ENCODE results near the gene BMS1.
"Not testable (repeated sequence)": the region's sequence is repeated elsewhere in the genome, so short reads cannot be mapped to it uniquely, and the experiment has no call there.

Gene BMS1, protein sequence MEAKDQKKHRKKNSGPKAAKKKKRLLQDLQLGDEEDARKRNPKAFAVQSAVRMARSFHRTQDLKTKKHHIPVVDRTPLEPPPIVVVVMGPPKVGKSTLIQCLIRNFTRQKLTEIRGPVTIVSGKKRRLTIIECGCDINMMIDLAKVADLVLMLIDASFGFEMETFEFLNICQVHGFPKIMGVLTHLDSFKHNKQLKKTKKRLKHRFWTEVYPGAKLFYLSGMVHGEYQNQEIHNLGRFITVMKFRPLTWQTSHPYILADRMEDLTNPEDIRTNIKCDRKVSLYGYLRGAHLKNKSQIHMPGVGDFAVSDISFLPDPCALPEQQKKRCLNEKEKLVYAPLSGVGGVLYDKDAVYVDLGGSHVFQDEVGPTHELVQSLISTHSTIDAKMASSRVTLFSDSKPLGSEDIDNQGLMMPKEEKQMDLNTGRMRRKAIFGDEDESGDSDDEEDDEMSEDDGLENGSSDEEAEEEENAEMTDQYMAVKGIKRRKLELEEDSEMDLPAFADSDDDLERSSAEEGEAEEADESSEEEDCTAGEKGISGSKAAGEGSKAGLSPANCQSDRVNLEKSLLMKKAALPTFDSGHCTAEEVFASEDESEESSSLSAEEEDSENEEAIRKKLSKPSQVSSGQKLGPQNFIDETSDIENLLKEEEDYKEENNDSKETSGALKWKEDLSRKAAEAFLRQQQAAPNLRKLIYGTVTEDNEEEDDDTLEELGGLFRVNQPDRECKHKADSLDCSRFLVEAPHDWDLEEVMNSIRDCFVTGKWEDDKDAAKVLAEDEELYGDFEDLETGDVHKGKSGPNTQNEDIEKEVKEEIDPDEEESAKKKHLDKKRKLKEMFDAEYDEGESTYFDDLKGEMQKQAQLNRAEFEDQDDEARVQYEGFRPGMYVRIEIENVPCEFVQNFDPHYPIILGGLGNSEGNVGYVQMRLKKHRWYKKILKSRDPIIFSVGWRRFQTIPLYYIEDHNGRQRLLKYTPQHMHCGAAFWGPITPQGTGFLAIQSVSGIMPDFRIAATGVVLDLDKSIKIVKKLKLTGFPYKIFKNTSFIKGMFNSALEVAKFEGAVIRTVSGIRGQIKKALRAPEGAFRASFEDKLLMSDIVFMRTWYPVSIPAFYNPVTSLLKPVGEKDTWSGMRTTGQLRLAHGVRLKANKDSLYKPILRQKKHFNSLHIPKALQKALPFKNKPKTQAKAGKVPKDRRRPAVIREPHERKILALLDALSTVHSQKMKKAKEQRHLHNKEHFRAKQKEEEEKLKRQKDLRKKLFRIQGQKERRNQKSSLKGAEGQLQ

DNA sequence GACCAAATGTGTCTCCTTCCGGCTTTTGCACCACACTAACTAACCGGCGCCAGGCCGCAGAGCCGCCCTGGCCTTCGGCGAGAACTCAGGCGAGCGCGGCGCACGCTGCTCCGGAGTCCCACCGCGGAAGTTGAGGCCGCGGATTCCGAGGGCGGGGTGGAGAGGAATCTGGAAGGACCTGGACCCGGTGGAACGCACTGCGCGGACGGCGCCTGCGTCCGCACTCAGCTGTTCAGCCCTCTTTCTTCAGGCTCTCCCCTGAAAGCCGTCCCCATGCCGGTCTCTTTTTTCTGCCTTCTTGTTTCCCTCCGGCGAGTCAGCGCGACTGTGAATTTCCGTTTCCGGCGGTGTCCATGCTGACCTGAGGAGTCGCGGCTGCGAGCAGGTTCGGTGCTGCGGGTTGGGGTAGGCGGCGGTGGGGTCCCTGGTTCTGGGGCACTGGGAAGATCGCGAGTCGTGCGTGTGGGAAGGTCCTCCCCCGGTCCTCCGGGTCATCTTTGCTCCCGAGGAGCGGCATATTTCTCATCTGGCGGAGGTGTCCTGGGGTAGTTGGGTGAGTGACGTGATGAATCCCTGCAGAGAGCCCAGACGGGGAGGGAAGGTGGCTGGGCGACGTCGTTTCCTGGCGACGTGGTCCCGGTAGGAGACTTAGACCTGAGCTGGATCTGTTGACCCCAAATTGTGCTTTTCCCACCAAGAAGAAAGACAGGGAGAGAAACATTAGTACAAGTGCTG, at the start of gene BMS1:
Gene BMS1 (plus strand): TSS at position 350 of the 735 bp plus-strand sequence. CDS start 1,600 bp downstream, outside the sequence.
- peak; percentile 87 to 92 for DNase-seq

DNA sequence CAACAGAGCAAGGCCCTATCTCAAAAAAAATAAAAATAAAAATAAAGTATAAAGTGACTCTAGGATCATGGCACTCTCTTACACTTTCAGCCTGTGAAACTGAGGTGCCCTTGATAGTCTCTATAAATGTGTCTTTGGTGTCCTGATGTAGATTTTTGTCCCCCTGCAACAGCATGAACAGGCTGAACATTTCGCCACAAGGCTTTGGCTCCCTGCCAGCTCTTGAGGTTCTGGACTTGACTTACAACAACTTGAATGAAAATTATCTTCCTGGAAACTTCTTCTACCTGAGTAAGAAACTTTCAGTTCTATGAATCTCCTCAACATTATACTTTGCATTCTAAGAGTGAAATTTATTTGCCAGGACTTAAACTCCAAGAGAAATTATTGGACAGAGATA, 48.1 kb upstream of the BMS1 start:
- DNase-seq: no peak

DNA sequence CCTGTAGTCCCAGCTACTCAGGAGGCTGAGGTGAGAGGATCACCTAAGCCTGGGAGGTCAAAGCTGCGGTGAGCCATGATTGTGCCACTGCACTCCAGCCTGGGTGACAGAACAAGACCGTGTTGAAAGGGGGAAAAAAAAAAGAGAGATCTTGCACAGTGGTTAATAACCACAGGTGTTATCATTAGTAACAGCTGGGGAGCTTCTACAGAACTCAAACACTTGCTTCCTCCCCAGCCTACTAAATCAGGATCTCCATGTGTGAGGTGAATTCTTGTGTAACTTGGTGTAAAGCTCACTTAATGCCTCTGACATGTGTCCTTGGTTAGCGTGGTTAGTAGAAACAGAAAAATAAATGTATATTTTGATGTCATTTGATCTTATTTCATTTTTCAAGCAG, 43.9 kb upstream of the BMS1 start:
- no peak for DNase-seq

DNA sequence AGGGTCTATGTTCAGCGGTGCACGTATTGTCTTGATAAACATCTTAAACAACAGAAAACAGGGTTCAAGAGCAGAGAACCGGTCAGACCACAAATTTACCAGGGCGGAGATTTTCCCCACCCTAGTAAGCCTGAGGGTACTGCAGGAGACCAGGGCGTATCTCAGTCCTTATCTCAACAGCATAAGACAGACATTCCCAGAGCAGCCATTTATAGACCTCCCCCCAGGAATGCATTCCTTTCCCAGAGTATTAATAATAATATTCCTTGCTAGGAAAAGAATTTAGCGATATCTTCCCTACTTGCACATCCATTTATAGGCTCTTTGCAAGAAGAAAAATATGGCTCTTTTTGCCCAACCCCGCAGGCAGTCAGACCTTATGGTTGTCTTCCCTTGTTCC, 41.1 kb upstream of the BMS1 start:
- DNase-seq: not testable (repeated sequence)

DNA sequence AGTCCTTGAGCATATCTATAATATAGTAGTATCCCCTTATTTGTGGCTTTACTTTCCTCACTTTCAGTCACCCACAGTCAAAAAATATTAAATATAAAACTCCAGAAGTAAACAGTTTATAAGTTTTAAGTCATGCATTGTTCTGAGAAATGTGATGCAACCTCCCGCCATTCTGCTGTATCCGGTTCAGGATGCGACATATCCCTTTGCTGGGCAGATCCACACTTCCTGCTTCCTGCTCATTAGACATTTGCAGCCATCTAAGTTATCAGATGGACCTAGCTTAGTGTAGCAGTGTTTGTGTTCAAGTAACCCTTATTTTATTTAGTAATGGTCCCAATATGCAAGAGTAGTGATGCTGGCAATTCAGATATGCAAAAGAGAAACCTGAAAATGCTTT, 38.9 kb upstream of the BMS1 start:
- DNase-seq: no peak

DNA sequence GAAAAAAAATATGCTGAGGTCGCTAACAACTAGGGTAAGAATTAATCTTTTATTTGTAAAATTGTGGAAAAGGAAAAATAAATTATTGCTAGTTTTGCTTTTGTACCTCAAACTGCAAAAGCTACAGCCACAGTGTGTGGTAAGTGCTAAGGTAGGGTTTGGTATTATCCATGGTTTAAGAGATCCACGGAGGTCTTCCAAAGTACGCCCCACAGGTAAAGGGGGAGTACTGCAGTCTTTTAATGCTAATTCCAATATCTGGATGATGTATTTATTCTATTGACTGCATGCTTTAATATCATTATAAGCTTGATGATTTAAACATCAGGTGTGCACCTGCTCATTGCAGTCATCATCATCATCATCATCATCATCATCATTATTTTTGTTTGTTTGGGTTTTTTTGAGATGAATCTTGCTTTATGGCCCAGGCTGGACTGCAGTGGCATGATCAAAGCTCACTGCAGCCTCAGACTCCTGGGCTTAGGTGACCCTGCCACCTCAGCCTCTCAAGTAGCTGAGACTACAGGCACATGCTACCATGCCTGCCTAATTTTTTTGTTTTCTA, 38.4 kb upstream of the BMS1 start:
- DNase-seq: no peak

DNA sequence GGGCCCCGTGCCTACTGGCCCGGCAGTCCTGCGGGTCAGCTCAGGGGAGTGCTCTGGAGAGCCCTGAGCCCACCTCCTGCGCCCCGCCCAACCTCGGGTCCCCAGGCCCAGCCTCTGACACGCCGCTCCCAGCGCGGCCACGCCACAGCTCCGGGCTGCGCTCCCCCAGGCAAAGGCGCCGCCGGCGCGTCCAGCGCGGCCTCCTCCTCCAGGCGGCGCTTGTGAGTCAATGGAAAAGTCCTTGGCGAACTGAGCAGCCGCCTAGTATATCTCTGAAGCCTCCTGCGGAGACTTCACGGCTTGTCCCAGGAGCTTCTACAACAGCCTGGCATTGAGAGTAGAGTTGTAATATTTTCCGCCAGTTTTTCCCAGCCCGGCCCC, 29.5 kb upstream of the BMS1 start:
- peak; percentile 83 to 86 for DNase-seq

DNA sequence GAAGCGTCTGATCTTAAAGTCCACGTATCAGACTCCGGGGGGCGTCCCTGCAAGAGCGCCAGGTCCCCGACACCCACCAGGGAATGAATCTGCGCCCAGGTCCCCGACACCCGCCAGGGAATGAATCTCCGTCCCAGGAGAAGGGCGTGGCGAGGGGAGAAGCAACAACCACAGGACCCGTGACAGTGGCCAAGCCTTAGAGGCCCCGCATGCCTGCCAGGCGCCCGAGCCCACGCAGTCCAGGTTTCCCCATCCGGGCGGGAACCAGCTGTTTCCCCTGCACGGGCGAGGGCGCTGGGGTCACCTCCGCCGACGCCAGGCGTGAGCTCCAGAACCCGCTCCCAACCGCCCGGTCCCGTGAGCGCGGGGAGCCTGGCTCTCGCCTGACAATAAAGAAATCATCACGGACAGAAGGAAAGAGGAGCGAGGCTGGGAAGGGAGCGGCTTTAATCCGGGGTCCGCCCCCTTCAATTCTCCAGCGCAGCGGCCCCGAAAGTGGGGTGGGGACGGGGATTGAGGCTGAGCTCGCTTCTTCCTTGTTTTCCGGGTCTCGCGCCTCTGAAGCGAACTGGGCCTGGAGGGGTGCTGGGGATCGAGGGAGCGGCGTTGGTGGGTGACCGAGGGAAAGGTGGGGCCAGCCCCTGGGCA, 29.0 kb upstream of the BMS1 start:
- peak; percentile 11 to 19 for DNase-seq

DNA sequence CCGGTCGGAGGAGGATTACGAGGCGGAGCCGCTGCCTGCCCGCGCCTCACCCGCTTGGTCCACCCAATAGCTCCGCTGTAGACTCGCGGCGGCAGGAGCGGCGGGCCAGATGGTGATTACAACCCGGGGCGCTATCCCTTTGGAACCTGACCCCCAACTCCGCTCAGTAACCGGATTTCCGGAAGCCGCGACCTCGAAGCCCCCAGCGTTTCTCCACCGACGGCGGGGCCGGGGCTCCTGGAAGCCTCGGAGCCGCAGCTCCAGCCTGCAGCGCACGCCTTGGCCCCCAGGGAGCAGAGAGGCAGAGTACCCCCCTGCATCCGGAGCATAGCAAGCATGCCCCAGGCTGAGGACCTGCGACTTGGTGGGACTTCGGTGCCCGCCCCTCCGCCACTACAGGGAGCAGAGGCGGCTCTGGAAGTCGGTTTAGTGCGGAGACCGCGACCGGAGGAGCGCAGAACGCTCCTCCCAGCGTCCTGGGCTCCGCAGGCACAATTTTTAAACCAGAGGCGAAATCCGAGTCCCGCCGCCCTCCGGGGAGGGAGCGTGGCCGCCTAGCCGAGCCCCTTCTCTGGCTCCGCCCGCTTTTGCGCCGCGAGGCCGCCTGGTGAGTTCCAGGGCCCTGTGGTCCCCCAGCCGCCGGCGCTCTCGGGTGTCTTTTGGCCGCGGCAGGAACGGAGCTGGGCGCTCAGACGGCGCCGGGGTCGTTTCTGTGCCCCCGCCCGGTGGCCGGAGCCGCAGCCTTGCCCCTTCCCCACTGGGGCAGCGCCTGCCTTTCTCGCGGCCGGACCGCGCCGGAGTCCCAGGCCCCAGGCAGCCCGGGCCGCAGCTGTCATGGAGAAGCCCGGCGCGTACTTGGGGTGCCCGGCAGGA, 28.2 kb upstream of the BMS1 start:
- DNase-seq: peak; percentile 21 to 23

DNA sequence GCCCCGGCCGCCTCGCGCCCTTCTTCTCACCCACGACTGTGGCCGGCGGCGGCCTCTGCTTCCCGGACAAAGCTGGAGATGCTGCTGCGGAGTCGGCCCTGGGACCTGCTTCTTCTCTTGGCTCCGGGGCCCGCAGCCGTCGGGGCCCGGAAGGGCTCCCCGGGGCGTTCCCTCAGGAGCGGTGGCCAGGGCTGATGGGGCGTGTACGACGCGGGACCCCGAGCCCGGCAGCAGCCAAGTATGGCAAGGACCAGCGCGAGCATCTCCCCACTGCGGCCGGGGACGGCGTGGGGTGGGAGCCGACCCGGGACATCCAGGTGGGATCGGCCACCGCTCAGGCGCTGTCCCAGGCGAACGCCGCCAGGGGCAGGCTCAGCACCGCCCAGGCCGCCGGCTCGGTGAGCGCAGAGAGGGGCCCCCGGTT, 27.6 kb upstream of the BMS1 start:
- no peak for DNase-seq

DNA sequence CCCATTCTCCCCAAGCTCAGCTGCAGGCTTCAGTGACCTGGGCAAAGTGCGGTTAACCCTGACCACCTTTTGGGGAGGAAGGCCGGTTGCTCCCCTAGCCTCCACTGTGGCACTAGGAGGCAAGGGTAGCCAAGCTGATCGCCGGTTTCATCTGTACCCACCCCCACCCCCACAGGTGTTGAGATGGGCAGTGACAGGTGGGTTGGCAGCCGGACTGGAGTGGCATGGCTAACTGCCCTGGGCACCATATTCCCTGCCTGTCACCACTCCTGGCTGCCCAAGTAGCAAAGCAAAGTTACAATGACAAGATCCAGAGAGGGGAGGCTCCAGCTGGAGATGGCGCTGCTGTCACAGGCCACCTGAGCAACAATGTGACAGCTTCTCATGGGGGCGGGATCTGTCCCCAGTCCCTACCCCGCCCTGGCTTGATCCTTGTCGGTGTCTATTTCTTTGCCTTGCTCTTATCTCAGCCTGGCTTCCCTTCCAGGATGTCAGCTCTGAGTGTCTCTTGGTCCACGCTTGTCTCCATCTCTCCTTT, 27.0 kb upstream of the BMS1 start:
- no peak for DNase-seq

DNA sequence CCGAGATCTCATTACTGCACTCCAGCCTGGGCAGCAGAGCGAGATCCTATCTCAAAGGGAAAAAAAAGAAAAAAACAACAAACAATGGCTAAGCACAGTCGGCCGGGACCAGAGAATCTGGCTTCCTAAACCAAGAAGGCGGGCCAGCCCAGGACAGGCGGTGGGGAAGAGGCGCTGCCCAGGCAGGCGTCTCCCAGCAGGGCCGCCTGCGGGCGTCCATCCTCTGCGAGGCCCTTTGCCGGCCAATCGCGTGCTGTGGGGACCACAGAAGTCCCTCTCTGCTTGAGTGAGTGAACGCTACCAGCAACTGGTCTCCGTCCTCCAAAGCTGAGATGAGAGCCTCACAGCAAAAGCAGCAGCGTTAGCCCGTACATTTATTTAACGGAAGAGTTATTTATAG, 14.7 kb upstream of the BMS1 start:
- DNase-seq: no peak

DNA sequence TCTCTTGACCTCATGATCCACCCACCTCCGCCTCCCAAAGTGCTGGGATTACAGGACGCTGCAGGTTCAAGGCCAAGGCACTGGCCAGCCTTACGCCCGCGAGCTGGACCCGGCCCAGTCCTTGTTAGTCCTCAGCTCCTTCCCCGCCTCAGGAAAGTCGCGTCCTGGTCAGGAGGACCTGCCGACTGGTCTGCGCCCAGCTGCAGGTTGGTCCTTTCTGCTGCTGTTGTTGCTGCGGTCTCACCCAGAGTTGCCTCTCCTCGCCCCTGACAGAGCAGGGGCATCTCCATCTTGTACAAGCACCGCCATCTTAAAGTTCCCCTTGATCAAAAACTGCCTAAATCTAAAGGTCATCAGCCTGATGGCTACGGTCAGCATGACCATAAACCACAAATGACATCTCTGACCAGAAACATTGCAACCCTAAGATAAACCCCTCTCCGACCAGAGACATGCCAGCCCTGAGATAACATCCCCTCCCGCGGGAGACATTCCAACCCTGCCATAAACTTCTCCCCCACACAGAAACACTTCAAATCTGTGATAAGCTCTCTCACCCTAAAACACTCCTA, 13.9 kb upstream of the BMS1 start:
- no peak for DNase-seq

DNA sequence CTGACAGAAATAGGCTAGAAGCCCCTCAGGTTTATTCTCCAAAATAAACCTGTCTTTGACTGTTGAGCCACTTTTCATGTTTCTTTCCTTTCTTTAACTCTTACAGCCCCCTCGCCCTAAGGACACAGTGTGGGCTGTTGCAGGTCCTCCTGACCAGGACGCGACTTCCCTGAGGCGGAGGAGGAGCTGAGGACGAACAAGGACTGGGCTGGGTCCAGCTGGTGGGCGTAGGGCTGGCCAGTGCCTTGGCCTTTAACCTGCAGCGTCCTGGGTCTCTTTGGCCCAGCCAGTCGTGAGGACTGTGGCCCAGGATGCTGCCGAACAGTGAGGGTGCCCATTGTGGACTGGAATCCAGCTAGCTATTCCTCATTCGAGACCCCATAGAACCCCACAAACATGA, 13.4 kb upstream of the BMS1 start:
- no peak for DNase-seq

DNA sequence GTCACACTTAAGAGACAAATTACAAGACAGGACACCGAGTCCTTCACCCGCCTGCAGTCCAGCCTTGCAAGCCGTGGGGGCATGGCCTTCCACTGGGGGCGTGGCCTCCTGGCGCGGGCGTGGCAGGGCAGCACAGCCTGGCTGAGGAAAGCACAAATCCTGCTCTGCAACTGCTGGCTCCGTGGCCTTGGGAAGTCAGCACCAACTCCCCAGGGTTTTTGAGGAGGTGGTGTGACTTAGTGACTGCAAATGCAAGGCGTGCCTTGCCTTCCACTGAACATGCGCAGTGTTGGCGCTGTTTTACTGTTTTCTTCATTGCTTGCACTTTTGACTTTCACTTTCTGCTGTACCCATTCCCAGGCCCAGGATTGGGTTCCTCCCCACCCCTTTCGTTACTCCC, 12.9 kb upstream of the BMS1 start:
- no peak for DNase-seq

DNA sequence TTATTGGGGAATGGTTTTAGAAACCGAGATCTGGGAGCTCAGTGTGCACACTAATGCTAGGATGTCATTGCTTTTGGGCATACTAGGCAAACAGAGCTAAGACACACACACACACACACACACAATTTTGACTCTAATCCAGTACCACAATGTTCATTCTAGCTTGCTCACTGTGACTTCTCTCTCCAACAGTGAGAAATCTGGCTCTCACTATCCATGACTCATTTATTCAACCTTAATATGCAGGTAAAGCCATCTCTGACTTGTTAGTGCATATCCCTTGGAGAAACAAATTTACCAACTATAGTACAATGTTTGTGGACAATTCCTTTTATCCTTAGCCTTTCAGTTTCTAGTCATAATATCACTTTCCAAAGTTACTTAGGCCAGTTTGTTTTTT, 5.9 kb upstream of the BMS1 start:
- no peak for DNase-seq

DNA sequence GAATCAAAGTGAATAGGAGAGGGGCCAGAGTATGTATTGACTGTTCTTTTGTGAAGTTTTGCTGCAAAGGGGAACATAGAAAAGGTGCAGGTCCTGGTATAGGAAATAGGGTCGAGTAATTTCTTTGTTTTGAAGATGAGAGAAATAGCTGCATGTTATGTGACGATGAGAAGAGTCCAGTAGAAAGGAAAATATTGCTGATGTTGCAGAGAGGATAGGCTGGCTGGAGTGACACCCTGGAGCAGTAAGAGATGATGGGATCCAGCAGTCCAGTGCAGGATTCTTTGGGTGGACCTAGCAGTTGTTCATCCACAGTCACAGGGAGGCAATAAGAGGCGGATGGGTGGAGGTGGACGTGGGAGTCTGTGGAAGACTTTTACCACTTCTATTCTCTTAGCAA, 2.1 kb upstream of the BMS1 start:
- DNase-seq: no peak

DNA sequence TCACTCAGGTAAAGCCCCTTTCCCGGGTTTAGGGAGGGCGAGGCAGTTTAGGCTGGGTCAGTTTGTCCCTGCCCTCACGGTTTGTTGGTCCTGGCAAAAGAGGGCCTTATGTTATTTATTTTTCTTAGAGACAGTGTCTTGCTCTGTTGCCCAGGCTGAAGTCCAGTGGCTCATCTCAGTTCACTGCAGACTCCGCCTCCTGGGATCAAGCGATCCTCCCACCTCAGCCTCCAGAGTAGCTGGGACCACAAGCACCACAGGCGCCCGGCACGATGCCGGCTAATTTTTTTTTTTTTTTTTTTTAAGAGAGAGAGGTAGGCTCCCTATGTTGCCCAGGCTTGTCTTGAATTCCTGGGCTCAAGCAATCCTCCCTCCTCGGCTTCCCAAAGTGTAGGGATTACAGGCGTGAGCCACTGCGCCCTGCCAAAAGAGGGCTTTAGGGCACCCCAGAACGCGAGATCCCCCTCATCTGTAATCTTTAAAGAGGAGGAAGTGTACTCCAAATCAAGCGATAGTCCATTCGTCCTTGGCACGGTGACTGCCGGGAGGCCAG, 626 bp upstream of the BMS1 start:
- DNase-seq: peak; percentile 18 to 21

DNA sequence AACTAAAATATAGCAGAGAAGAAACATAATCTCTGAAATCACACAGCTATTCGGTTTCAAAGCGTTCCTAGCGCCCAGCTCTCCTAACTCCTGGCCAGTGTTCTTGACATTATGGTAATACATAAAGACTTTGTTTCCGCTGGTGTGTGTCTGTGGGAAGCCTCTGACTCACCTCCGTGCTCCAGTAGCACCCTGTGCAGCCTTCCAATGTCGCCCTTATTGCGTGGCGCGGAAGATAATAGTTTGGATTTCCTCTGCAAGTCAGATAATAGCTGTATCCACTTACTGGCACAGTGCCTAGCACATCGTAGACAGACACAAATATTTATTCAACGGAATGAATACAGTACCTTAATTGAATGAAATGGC, 570 bp downstream of the BMS1 start:
- DNase-seq: peak; percentile 12 to 36

DNA sequence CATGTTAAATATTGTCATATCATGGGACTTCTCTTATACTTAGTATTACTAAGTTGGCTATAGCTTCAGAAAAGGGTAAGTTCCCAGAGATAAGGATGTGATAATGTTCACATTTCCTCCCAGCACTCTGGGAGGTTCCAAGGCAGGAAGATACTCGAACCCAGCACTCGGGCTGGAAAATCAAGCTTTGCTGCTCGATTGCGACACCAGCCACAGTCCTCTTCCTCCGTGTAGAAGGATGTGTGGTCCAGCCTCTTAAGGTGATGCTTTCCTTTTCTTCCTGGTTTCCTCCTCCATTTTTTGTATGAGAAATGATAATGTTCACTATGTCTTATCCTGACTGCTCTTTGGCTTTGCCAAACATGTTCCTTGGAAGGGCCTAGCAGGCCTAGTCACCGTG, 3.2 kb downstream of the BMS1 start:
- no peak for DNase-seq

All from activated CD4-positive, alpha-beta T cell treated with anti-CD3 and anti-CD28 coated beads, Interleukin-2, amount 50 U/mL, for 48 hours (primary cell).